SK-N-SH treated with all-trans-retinoic acid at 6 μM for 48 hours (cell line): ENCODE results near the gene ADIRF.
"Not testable (repeated sequence)": the region's sequence is repeated elsewhere in the genome, so short reads cannot be mapped to it uniquely, and the experiment has no call there.

Source experiments
- ATAC-seq: fragments of 200-7000 bp; cut with Tn5 transposase; 3 replicates; pipeline ENCODE4 v1.9.1; 2020; ENCODE audit warnings: mild to moderate bottlenecking, moderate library complexity
- ARNTL ChIP-seq: fragments of 450-650 bp; formaldehyde crosslinking; IDR thresholded peaks from 2 replicates; pipeline ENCODE4 v1.5.0; 2020; ENCODE audit warnings: low read depth, mild to moderate bottlenecking, moderate library complexity, borderline replicate concordance
- BACH2 ChIP-seq: fragments of 250-450 bp; sonication (Bioruptor Pico); IDR thresholded peaks from 2 replicates; pipeline ENCODE4 v1.9.0; 2021; ENCODE audit warnings: mild to moderate bottlenecking, borderline replicate concordance
- ESRRG ChIP-seq: fragments of 250-450 bp; sonication (Bioruptor Pico); IDR thresholded peaks from 2 replicates; pipeline ENCODE4 v1.6.1; 2021; ENCODE audit warnings: mild to moderate bottlenecking
- GLIS3 ChIP-seq: fragments of 250-450 bp; sonication (Bioruptor Pico); IDR thresholded peaks from 2 replicates; pipeline ENCODE4 v1.5.0; 2020; ENCODE audit warnings: mild to moderate bottlenecking, moderate library complexity
- ISL1 ChIP-seq: fragments of 250-450 bp; sonication (Bioruptor Pico); IDR thresholded peaks from 2 replicates; pipeline ENCODE4 v2.1.2; 2022; ENCODE audit warnings: mild to moderate bottlenecking, moderate library complexity
- PPARA ChIP-seq: fragments of 250-450 bp; sonication (Bioruptor Pico); IDR thresholded peaks from 2 replicates; pipeline ENCODE4 v1.5.0; 2020; ENCODE audit warnings: mild to moderate bottlenecking, borderline replicate concordance
- RARB ChIP-seq: fragments of 250-450 bp; sonication (Bioruptor Pico); IDR thresholded peaks from 2 replicates; pipeline ENCODE4 v1.8.0; 2021; ENCODE audit warnings: mild to moderate bottlenecking, moderate library complexity
- SNAI2 ChIP-seq: fragments of 250-450 bp; sonication (Bioruptor Pico); IDR thresholded peaks from 2 replicates; pipeline ENCODE4 v1.5.0; 2020; ENCODE audit warnings: mild to moderate bottlenecking, moderate library complexity
- TCF4 ChIP-seq: fragments of 250-450 bp; sonication (Bioruptor Pico); IDR thresholded peaks from 2 replicates; pipeline ENCODE4 v1.8.0; 2021; ENCODE audit warnings: mild to moderate bottlenecking, moderate library complexity, borderline replicate concordance
- ZC3H10 ChIP-seq: fragments of 250-450 bp; sonication (Bioruptor Pico); IDR thresholded peaks from 2 replicates; pipeline ENCODE4 v1.5.1; 2021; ENCODE audit warnings: mild to moderate bottlenecking, moderate library complexity
- ZFP3 ChIP-seq: fragments of 250-450 bp; sonication (Bioruptor Pico); IDR thresholded peaks from 2 replicates; pipeline ENCODE4 v1.5.0; 2020; ENCODE audit warnings: mild to moderate bottlenecking, moderate library complexity
- ZFP30 ChIP-seq: fragments of 450-650 bp; formaldehyde crosslinking; IDR thresholded peaks from 2 replicates; pipeline ENCODE4 v1.5.0; 2022; ENCODE audit warnings: mild to moderate bottlenecking, moderate library complexity
- ZNF565 ChIP-seq: fragments of 450-650 bp; formaldehyde crosslinking; conservative IDR thresholded peaks from 2 replicates; pipeline ENCODE4 v1.5.0; 2020; ENCODE audit warnings: low read depth, mild to moderate bottlenecking, moderate library complexity
- ZNF70 ChIP-seq: fragments of 450-650 bp; formaldehyde crosslinking; IDR thresholded peaks from 2 replicates; pipeline ENCODE4 v1.5.0; 2020; ENCODE audit warnings: mild to moderate bottlenecking, moderate library complexity
- ZNF8 ChIP-seq: fragments of 450-650 bp; formaldehyde crosslinking; IDR thresholded peaks from 2 replicates; pipeline ENCODE4 v1.5.0; 2020; ENCODE audit warnings: mild to moderate bottlenecking, moderate library complexity
- TF ChIP-seq, protein P1 (sequence below): fragments of 250-450 bp; sonication (Bioruptor Pico); IDR thresholded peaks from 2 replicates; pipeline ENCODE4 v1.8.0; 2021; ENCODE audit warnings: low read depth, mild to moderate bottlenecking, moderate library complexity, borderline replicate concordance
- TF ChIP-seq, protein P2 (sequence below): fragments of 250-450 bp; sonication (Bioruptor Pico); IDR thresholded peaks from 2 replicates; pipeline ENCODE4 v1.8.0; 2020; ENCODE audit warnings: mild to moderate bottlenecking, moderate library complexity, borderline replicate concordance
- TF ChIP-seq, protein P3 (sequence below): fragments of 250-450 bp; sonication (Bioruptor Pico); IDR thresholded peaks from 2 replicates; pipeline ENCODE4 v1.5.1; 2020; ENCODE audit warnings: low read depth, mild to moderate bottlenecking, moderate library complexity
- TF ChIP-seq, protein P4 (sequence below): fragments of 250-450 bp; sonication (Bioruptor Pico); IDR thresholded peaks from 2 replicates; pipeline ENCODE4 v1.5.0; 2020; ENCODE audit warnings: mild to moderate bottlenecking, moderate library complexity
- TF ChIP-seq, protein P5 (sequence below): fragments of 250-450 bp; sonication (Bioruptor Pico); IDR thresholded peaks from 2 replicates; pipeline ENCODE4 v1.5.1; 2021; ENCODE audit warnings: mild to moderate bottlenecking, moderate library complexity

Gene ADIRF

DNA sequence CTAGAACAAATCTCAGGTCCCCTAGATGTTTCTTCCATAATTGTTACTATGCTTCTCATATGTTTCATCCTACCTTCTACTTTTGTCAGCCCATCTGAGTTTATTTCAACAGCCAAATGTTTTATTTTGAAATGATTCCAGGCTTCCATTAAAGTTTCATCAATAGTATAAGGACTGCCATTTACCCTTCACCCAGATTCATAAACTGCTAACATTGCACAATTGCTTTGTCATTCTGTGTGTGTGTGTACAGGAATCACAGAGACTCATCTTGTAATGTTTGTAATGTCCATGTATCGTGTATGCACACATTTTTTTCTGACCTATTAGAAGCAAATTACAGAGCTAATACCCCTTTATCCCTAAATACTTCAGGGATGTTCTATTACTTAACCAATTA is 36.4 kb upstream of the ADIRF start:
- no peak for TF ChIP-seq ZC3H10 (CRISPR knock-in tag)
- TF ChIP-seq ZNF565 (CRISPR knock-in tag): no peak
- TF ChIP-seq ZNF8 (CRISPR knock-in tag): no peak
- TF ChIP-seq ZFP3: no peak
- TF ChIP-seq BACH2 (CRISPR knock-in tag): no peak
- TF ChIP-seq PPARA (CRISPR knock-in tag): no peak
- TF ChIP-seq, protein P1, sequence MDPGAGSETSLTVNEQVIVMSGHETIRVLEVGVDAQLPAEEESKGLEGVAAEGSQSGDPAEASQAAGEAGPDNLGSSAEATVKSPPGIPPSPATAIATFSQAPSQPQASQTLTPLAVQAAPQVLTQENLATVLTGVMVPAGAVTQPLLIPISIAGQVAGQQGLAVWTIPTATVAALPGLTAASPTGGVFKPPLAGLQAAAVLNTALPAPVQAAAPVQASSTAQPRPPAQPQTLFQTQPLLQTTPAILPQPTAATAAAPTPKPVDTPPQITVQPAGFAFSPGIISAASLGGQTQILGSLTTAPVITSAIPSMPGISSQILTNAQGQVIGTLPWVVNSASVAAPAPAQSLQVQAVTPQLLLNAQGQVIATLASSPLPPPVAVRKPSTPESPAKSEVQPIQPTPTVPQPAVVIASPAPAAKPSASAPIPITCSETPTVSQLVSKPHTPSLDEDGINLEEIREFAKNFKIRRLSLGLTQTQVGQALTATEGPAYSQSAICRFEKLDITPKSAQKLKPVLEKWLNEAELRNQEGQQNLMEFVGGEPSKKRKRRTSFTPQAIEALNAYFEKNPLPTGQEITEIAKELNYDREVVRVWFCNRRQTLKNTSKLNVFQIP: no peak
- TF ChIP-seq ARNTL (CRISPR knock-in tag): no peak
- no peak for TF ChIP-seq RARB (CRISPR knock-in tag)
- TF ChIP-seq, protein P2, sequence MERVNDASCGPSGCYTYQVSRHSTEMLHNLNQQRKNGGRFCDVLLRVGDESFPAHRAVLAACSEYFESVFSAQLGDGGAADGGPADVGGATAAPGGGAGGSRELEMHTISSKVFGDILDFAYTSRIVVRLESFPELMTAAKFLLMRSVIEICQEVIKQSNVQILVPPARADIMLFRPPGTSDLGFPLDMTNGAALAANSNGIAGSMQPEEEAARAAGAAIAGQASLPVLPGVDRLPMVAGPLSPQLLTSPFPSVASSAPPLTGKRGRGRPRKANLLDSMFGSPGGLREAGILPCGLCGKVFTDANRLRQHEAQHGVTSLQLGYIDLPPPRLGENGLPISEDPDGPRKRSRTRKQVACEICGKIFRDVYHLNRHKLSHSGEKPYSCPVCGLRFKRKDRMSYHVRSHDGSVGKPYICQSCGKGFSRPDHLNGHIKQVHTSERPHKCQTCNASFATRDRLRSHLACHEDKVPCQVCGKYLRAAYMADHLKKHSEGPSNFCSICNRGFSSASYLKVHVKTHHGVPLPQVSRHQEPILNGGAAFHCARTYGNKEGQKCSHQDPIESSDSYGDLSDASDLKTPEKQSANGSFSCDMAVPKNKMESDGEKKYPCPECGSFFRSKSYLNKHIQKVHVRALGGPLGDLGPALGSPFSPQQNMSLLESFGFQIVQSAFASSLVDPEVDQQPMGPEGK (CRISPR knock-in tag): no peak
- no peak for TF ChIP-seq TCF4 (CRISPR knock-in tag)
- no peak for TF ChIP-seq ESRRG (CRISPR knock-in tag)
- TF ChIP-seq GLIS3 (CRISPR knock-in tag): no peak
- TF ChIP-seq, protein P3, sequence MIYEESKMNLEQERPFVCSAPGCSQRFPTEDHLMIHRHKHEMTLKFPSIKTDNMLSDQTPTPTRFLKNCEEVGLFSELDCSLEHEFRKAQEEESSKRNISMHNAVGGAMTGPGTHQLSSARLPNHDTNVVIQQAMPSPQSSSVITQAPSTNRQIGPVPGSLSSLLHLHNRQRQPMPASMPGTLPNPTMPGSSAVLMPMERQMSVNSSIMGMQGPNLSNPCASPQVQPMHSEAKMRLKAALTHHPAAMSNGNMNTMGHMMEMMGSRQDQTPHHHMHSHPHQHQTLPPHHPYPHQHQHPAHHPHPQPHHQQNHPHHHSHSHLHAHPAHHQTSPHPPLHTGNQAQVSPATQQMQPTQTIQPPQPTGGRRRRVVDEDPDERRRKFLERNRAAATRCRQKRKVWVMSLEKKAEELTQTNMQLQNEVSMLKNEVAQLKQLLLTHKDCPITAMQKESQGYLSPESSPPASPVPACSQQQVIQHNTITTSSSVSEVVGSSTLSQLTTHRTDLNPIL (CRISPR knock-in tag): no peak
- TF ChIP-seq ZNF70 (CRISPR knock-in tag): no peak
- TF ChIP-seq, protein P4, sequence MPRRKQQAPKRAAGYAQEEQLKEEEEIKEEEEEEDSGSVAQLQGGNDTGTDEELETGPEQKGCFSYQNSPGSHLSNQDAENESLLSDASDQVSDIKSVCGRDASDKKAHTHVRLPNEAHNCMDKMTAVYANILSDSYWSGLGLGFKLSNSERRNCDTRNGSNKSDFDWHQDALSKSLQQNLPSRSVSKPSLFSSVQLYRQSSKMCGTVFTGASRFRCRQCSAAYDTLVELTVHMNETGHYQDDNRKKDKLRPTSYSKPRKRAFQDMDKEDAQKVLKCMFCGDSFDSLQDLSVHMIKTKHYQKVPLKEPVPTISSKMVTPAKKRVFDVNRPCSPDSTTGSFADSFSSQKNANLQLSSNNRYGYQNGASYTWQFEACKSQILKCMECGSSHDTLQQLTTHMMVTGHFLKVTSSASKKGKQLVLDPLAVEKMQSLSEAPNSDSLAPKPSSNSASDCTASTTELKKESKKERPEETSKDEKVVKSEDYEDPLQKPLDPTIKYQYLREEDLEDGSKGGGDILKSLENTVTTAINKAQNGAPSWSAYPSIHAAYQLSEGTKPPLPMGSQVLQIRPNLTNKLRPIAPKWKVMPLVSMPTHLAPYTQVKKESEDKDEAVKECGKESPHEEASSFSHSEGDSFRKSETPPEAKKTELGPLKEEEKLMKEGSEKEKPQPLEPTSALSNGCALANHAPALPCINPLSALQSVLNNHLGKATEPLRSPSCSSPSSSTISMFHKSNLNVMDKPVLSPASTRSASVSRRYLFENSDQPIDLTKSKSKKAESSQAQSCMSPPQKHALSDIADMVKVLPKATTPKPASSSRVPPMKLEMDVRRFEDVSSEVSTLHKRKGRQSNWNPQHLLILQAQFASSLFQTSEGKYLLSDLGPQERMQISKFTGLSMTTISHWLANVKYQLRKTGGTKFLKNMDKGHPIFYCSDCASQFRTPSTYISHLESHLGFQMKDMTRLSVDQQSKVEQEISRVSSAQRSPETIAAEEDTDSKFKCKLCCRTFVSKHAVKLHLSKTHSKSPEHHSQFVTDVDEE (CRISPR knock-in tag): no peak
- TF ChIP-seq, protein P5, sequence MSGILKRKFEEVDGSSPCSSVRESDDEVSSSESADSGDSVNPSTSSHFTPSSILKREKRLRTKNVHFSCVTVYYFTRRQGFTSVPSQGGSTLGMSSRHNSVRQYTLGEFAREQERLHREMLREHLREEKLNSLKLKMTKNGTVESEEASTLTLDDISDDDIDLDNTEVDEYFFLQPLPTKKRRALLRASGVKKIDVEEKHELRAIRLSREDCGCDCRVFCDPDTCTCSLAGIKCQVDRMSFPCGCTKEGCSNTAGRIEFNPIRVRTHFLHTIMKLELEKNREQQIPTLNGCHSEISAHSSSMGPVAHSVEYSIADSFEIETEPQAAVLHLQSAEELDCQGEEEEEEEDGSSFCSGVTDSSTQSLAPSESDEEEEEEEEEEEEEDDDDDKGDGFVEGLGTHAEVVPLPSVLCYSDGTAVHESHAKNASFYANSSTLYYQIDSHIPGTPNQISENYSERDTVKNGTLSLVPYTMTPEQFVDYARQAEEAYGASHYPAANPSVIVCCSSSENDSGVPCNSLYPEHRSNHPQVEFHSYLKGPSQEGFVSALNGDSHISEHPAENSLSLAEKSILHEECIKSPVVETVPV (CRISPR knock-in tag): no peak
- TF ChIP-seq ISL1 (CRISPR knock-in tag): no peak
- no peak for TF ChIP-seq SNAI2
- no peak for TF ChIP-seq ZFP30 (CRISPR knock-in tag)
- ATAC-seq: no peak

DNA sequence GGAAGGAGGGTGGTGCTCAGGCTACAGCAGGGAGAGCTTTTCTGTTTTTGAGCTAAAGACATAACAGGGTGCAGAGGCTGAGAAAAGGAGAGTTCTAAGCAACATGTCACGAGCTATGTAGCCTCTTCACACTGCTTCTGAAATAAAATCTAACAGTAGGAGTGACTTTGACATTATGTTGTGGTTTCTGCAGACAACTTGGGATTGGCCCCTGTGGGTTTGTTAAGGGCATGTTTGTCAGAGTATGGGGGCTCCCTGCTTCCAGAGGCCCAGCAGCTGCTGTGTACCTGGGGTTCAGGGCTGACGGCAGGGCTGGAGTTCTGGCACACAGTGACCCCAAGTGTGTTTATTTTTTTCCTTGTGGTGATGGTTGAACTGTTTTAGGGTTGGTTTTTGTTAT is 35.6 kb upstream of the ADIRF start:
- no peak for TF ChIP-seq PPARA (CRISPR knock-in tag)
- TF ChIP-seq TCF4 (CRISPR knock-in tag): no peak
- TF ChIP-seq, protein P1: no peak
- TF ChIP-seq ZFP3: no peak
- no peak for TF ChIP-seq ZNF8 (CRISPR knock-in tag)
- no peak for ATAC-seq

DNA sequence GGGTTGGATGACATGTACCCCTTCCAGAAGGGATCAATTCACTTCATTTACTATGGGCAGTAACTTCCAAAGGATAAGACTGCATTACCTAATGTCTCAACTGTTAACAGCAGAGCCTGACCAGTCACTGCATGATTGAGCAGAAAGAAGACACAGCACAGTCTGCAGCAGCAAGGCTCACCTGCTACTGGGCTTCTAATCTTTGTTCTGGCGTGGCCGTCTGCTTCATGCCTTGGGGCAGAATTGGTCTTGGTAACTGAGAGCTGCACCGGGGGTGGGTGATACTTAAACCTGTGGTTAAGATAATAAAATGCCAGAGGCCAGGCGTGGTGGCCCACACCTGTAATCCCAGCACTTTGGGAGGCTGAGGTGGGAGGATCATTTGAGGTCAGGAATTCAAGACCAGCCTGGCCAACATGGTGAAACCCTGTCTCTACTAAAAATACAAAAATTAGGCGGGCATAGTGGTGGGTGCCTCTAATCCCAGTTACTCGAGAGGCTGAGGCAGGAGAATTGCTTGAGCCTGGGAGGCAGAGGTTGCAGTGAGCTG is 34.0 kb upstream of the ADIRF start:
- not testable (repeated sequence) for ATAC-seq
